IPS-18c (cell line): ENCODE measurements around the gene RBM38.

Experiments
- H3K4me3 ChIP-seq: 2 replicates; pipeline ENCODE4 v1.7.0; 2013; ENCODE audit warnings: low read depth, mild to moderate bottlenecking, low read length, moderate library complexity; ENCODE audit not compliant: insufficient read depth
- H3K9me3 ChIP-seq: one replicate; pipeline ENCODE4 v1.6.1; 2013; ENCODE audit warnings: mild to moderate bottlenecking, low read length, moderate library complexity; ENCODE audit not compliant: control insufficient read depth, insufficient read depth

The RBM38 gene

DNA sequence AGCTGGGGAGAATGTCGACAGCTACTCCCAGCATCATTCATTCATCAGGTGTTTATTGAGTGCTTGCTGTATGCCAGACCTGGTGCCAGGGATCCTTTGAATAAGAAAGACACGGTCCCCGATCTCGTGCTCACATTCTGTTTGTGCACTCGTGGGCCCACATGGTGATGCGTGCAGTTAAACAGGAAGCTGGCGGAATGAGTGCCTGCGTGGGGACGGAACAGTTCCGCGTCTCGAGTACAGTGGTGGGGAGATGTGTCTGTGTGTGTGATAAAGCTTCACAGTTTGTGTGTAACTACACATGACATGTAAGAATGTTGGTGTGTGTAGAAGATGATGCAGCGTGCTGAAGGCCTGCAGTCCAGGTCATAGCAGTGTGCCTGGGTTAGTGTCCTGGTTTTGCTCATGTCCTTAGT is 6.5 kb downstream of the RBM38 start:
- Histone ChIP-seq H3K9me3 (no peaks in the 10 kb centered on the region), H3K4me3 (no peak overlapping the region)

GRCh38 chr20:57398231-57398821 is 7.1 kb downstream of the RBM38 start:
- Histone ChIP-seq H3K9me3 (no peaks in the 10 kb centered on the region), H3K4me3 (no peak overlapping the region)

GRCh38 chr20:57398901-57399535 is 7.8 kb downstream of the RBM38 start:
- H3K9me3 ChIP-seq: no peaks in the 10 kb centered on the region
- H3K4me3 ChIP-seq: no peak overlapping the region

DNA sequence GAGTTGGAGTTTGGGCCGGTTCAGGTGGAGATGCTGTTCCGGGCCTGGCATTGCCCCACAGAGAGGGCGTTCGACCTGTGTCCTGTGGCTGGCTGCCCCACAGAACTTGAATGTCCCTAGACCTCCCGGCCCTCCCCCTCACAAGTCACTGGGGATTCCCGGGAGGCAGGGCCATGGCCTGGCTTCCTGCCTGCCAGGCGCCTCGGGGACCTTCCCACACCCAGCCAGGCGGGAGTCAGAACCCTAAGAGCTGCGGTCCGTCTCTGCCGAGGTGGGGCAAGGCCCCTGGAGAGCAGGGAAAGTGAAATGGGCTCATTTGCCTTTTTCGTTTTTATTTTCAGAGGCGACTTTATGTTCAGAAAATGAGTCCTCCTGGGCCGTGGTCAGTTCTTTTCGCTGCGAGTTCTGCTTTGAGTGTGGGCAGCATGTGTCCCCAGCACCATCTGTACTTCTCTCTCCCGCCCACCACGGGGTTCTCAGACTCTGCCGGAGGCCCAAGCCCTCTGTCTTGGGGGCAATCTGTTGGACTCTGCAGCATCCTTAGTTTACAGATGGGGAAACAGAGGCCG is 8.5 kb downstream of the RBM38 start:
- H3K9me3 ChIP-seq: no peaks in the 10 kb centered on the region
- no peak overlapping the region for H3K4me3 ChIP-seq

DNA sequence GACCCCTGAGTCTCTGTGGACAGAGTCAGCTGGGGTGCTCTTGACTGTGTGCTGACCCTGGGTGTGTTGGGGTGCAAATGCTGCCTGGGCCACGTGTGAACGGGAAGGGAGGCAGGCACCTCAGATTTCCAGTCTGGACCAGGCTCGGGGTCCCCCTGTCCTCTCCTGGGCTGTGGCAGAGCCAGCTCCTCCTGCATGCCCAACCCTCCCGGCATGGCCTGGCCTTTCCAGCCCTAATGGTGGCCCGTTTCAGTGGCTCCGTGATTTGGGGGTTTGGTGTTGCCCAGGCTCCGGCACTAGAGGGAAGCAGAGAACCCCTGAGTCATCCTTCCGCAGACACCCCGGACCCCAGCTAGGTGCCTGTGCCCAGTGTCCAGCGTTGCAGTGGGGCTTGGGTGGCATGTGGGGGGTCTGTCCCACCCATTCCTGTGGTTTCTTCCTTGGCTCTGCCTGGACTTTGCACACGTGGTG is 9.1 kb downstream of the RBM38 start:
- no peaks in the 10 kb centered on the region for H3K9me3 ChIP-seq
- no peak overlapping the region for H3K4me3 ChIP-seq

DNA sequence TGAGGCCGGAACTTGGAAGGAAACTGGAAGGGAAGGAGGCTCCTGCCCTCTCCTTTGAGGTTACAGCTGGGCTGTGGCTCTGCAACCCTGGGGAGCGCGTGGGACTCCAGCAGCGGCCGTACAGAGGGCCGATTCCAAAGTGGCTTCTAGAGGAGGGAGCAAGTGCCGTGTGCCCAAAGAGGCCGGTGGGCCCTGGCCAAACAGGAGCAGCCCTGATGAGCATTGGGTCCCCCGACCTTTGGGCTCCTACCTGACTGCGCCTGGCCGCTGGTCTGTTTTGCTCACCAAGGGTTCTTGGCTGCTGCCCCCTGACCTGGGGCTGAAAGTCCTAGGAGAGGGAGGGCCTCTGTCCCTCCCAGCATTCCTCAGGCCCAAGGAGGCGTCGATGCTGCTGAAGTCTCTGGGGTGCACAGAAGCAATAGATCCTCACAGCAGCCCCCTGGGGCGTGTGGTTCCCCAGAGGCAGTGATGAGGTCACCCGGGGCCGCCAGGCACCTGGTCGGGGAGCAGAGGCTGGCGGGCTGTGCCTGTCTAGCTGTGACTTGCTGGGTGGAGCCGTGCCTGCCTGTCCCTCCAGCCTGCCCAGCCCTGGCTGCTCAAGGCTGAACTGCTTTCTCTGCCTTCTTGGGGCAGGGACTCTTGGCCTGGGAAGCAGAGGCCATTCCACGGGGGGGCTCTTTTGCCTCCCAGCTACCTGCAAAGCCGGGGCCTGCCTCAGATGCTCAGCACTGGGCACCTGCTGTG is 9.8 kb downstream of the RBM38 start:
- Histone ChIP-seq H3K4me3 (no peak overlapping the region), H3K9me3 (no peaks in the 10 kb centered on the region)

DNA sequence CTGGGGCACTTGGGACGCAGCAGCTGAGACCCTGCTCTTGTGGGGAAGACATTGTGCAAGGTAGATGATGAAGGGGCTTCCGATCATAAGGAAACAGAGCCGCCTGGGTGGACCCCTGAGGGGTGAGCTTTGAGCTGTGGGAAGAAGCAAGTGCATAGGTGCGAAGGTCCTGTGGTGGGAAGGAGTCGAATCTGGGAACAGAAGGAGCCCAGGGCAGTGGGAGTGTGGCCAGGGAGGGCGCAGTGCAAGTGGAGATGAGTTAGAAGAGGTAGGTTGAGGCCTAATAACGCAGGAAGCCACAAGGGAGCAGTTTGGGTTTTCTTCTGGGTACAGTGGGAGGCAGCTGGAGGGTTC is 10.3 kb downstream of the RBM38 start:
- H3K4me3 ChIP-seq: no peak overlapping the region
- no peaks in the 10 kb centered on the region for H3K9me3 ChIP-seq

DNA sequence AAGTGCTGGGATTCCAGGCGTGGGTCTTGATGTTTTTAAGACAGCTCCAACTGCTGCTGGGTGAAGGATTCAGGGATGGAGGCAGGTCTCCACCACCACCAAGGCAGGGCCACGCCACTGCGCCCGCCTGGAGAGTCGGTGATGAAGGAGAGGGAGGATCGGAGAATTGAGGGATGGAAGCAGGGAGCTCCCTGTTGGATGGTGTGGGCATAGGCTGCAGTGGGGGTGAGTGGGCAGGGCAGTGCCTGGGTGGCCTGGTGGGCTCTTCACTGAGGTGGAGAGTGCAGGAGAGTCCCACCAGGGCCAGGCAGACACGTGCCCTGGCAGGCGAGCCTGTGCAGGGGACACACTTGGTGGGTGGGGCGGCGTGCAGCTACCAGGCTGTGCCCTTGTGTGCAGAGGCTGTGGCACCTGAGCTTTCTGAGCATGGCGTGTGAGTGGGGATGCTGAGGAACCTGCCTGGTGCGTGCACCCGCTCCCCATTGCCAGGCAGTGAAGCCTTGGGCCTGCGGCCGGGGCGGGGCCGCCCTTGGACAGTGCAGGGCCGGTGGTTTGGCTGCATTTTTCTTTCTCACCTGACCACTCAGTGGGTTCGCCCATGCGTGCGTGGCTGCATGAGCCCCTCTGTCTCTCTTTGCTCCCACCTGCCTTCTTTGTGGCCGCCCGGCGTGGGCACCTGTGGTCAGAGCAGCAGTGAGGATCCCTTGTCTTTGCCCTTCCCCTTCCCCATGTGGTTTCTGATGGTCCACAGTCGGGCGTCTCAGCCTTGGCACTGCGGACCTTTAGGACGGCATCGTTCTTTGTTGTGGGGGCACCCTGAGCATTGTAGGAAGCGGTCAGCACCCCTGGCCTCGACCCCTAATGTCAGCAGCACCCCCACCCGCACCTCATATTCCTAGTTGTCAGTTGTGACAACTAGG is 11.3 kb downstream of the RBM38 start:
- Histone ChIP-seq H3K9me3 (no peaks in the 10 kb centered on the region), H3K4me3 (no peak overlapping the region)

- Histone ChIP-seq H3K9me3 (no peaks in the 10 kb centered on the region), H3K4me3 (no peak overlapping the region)
Measured at GRCh38 chr20:57403216-57403615, 12.0 kb downstream of the RBM38 start.

DNA sequence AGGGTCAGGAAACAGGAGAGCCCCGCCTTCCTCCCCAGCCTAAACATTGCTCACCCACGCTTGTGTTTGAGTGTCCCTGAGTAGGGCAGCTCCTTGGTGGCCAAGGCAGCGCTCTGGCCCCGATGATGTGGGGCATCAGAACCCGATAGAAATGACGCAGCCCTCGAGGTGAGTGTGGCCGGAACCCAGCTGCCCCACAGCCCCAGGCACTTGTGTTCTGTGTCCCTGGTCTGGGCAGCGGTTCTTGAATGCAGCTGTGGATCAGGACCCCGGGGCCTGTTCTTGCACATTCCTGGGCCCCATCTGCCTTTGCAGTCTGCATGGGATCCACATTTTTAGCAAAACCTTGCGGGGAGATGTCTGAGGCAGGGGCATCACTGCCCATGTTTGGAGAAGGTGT is 12.8 kb downstream of the RBM38 start:
- no peak overlapping the region for H3K4me3 ChIP-seq
- no peaks in the 10 kb centered on the region for H3K9me3 ChIP-seq

- Histone ChIP-seq H3K9me3 (no peaks in the 10 kb centered on the region), H3K4me3 (no peak overlapping the region)
Measured at GRCh38 chr20:57404419-57405072, 13.3 kb downstream of the RBM38 start.

DNA sequence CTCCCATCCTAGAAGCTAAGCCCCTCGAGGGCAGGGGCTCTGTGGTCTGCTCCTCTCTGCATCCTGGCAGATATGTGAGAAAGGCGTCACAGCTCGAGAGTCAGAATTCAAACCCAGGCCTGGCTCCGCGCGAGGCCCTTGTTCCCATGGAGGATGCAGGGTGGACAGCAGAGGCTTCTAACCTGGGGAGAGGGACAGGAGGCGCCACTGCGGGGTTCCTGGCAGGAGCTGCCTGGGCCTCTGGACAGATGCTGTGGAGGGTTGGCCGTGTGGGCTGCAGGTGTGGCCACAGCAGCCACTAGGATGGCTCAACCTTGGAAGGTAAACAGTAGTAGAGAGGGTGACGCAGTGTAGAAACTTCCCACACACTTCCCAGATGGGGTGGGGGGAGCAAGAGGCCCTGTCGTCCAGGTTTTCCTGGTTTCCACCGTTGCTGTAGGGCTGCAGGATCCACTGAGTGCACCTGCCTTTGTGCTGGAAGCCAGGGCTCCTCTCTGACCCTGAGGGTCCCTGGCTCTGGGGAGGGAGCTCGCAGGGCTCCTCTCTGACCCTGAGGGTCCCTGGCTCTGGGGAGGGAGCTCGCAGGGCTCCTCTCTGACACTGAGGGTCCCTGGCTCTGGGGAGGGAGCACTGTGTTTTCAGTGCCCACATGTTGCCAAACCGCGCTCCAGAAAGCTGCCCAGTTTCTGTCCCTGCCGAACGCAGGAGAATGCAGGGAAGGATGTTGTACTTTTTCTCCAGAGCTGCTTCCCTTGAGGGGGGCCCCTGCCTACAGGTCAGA is 14.2 kb downstream of the RBM38 start:
- H3K9me3 ChIP-seq: no peaks in the 10 kb centered on the region
- H3K4me3 ChIP-seq: no peak overlapping the region

GRCh38 chr20:57407541-57407956 is 16.4 kb downstream of the RBM38 start:
- no peak overlapping the region for H3K4me3 ChIP-seq
- no peaks in the 10 kb centered on the region for H3K9me3 ChIP-seq

GRCh38 chr20:57408131-57408530 is 16.9 kb downstream of the RBM38 start:
- no peak overlapping the region for H3K4me3 ChIP-seq
- no peaks in the 10 kb centered on the region for H3K9me3 ChIP-seq

GRCh38 chr20:57408536-57409233 is 17.5 kb downstream of the RBM38 start:
- Histone ChIP-seq H3K9me3 (no peaks in the 10 kb centered on the region), H3K4me3 (no peak overlapping the region)

GRCh38 chr20:57409316-57409671 is 18.1 kb downstream of the RBM38 start:
- Histone ChIP-seq H3K9me3 (no peaks in the 10 kb centered on the region), H3K4me3 (no peak overlapping the region)
